ENCODE data around the gene SIL1. TPM values are rescaled to one million over a fixed set of nuclear protein-coding genes. Genes with fewer than 3 reads are reported as not detected.
A peak's percentile ranks its signal among the peaks of the same experiment; 100 is the strongest.

SIL1 gene
- total and polyA plus RNA-seq, 2 donors from 2014 or later, result 48.6 to 91.7 TPM

GRCh38 chr5:139062910-139063663, 135.1 kb downstream of the SIL1 start:
- FAIRE-seq (no peak), DNase-seq (peak in 1 of 5 donors; percentile 8)
- H3K9ac ChIP-seq (ENCODE audit: low read length in 3 of 3), result no peak overlapping the region
- H3K27ac ChIP-seq (ENCODE audit: low read depth in 2 of 2, low read length in 2 of 2), result no peak overlapping the region
- TF ChIP-seq CTCF (IDR thresholded peaks at IDR 0.05; ENCODE audit: borderline replicate concordance, extremely low read depth, insufficient read depth), result no peak
- H3K27me3 ChIP-seq (ENCODE audit: control insufficient read depth, insufficient read depth, low read length), result no peaks in the 10 kb centered on the region
- intact Hi-C loops (cut with DNase I), result no loop called here
- no peak overlapping the region for H3K4me3 ChIP-seq (ENCODE audit: low read length in 3 of 3)
- no peaks in the 10 kb centered on the region for H3K9me3 ChIP-seq (ENCODE audit: control insufficient read depth in 2 of 3, insufficient read depth in 1 of 3, low read length in 3 of 3)
- no peaks in the 10 kb centered on the region for H3K36me3 ChIP-seq (ENCODE audit: control insufficient read depth in 2 of 3, insufficient read depth in 3 of 3, low read length in 3 of 3)
- H3K4me1 ChIP-seq (ENCODE audit: control insufficient read depth in 2 of 3, insufficient read depth in 2 of 3, low read depth in 1 of 3, low read length in 3 of 3), result peaks cover 0 to 21% (median 5%) of the 10 kb centered on the region in 3 donors

- H3K9ac ChIP-seq (ENCODE audit: low read length in 3 of 3), result no peak overlapping the region
- FAIRE-seq, result no peak
Measured at GRCh38 chr5:139061856-139062255, 136.3 kb downstream of the SIL1 start.

GRCh38 chr5:139061274-139061673, 136.9 kb downstream of the SIL1 start:
- H3K4me3 ChIP-seq (ENCODE audit: low read length in 3 of 3), result no peak overlapping the region
- TF ChIP-seq CTCF (IDR thresholded peaks at IDR 0.05; ENCODE audit: borderline replicate concordance, extremely low read depth, insufficient read depth), result no peak
- no peaks in the 10 kb centered on the region for H3K36me3 ChIP-seq (ENCODE audit: control insufficient read depth in 2 of 3, insufficient read depth in 3 of 3, low read length in 3 of 3)
- H3K9me3 ChIP-seq (ENCODE audit: control insufficient read depth in 2 of 3, insufficient read depth in 1 of 3, low read length in 3 of 3), result no peaks in the 10 kb centered on the region
- intact Hi-C loops (cut with DNase I), result no loop called here
- peak overlapping the region in 1 of 2 donors; percentile 3 for H3K27ac ChIP-seq (ENCODE audit: low read depth in 2 of 2, low read length in 2 of 2)
- peaks cover 0 to 21% (median 5%) of the 10 kb centered on the region in 3 donors for H3K4me1 ChIP-seq (ENCODE audit: control insufficient read depth in 2 of 3, insufficient read depth in 2 of 3, low read depth in 1 of 3, low read length in 3 of 3)
- no peaks in the 10 kb centered on the region for H3K27me3 ChIP-seq (ENCODE audit: control insufficient read depth, insufficient read depth, low read length)
- DNase-seq, result peak in 2 of 5 donors; percentile 30 to 84
- no peak for FAIRE-seq
- no peak overlapping the region for H3K9ac ChIP-seq (ENCODE audit: low read length in 3 of 3)

More at GRCh38 chr5:139061856-139062255, 136.3 kb downstream of the SIL1 start:
- Histone ChIP-seq H3K4me1 (ENCODE audit: control insufficient read depth in 2 of 3, insufficient read depth in 2 of 3, low read depth in 1 of 3, low read length in 3 of 3) (peaks cover 0 to 21% (median 5%) of the 10 kb centered on the region in 3 donors), H3K36me3 (ENCODE audit: control insufficient read depth in 2 of 3, insufficient read depth in 3 of 3, low read length in 3 of 3) (no peaks in the 10 kb centered on the region), H3K9me3 (ENCODE audit: control insufficient read depth in 2 of 3, insufficient read depth in 1 of 3, low read length in 3 of 3) (no peaks in the 10 kb centered on the region), H3K27ac (ENCODE audit: low read depth in 2 of 2, low read length in 2 of 2) (no peak overlapping the region), H3K27me3 (ENCODE audit: control insufficient read depth, insufficient read depth, low read length) (no peaks in the 10 kb centered on the region), H3K4me3 (ENCODE audit: low read length in 3 of 3) (no peak overlapping the region)
- intact Hi-C loops (cut with DNase I), result no loop called here
- TF ChIP-seq CTCF (IDR thresholded peaks at IDR 0.05; ENCODE audit: borderline replicate concordance, extremely low read depth, insufficient read depth), result no peak
- peak in 2 of 5 donors; percentile 33 to 49 for DNase-seq
